HG03108 (cell line): ENCODE data around the gene ANKRD31.
"Not testable (repeated sequence)": the region's sequence is repeated elsewhere in the genome, so short reads cannot be mapped to it uniquely, and the experiment has no call there.

ENCODE experiments used
- ATAC-seq: cut with Tn5 transposase; IDR thresholded peaks from one replicate; pipeline ENCODE4 v1.9.1; 2021; ENCODE audit warnings: moderate library complexity; ENCODE audit not compliant: unreplicated experiment

The ANKRD31 gene

GRCh38 chr5:75152860-75153259 is 83.8 kb downstream of the ANKRD31 start:
- no peak for ATAC-seq

DNA sequence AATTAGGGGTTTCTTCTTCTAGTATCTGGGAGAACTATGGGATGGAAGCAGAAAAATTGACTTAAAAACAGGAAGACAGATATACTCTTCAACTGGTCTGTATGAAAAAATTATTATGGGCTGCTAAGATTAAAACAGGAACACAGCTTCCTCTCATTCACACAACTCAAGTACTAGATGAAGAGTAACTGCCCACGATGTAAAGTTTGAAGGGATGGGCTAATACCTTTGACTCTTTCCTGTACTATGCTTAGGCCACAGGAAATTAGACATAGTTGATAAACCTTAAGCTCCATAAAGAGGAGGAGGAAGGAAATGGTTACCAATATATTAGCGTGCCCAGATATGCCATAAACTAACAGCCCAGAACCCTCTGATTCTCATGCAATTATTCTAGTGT is 88.6 kb downstream of the ANKRD31 start:
- ATAC-seq = no peak

DNA sequence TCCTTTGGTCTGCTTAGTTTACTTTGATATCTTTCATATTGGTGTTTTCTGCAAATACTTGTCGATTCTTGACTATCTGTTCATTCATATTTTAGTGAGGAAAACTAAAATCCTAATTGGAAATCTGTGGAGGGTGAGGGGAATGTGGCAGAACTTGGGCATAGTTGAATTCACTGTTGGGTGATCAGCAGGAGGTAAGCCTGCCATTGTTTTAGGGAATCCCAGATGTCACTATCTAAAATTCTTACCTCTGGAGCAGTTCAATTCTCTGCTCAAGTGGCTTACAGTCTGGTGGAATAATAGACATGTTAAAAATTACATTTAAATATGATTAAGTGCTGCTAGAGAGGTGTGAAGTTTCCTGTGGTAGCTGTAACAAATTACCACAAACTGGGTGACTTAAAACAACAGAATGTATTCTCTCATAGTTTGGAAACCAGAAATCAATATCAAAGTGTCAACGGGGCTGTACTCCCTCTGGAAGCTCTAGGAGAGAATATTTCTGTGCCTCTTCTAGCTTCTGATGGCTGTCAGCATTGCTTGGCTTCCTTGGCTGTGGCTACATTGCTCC is 94.0 kb downstream of the ANKRD31 start:
- ATAC-seq = no peak

- no peak for ATAC-seq
These were observed 96.4 kb downstream of the ANKRD31 start for GRCh38 chr5:75140277-75140676.

- no peak for ATAC-seq
These were observed 98.0 kb downstream of the ANKRD31 start for GRCh38 chr5:75138689-75139088.

GRCh38 chr5:75130818-75131349 is 105.8 kb downstream of the ANKRD31 start:
- no peak for ATAC-seq

- no peak for ATAC-seq
These were observed 119.8 kb downstream of the ANKRD31 start for GRCh38 chr5:75116856-75117255.

GRCh38 chr5:75114311-75114710 is 122.4 kb downstream of the ANKRD31 start:
- ATAC-seq = not testable (repeated sequence)

DNA sequence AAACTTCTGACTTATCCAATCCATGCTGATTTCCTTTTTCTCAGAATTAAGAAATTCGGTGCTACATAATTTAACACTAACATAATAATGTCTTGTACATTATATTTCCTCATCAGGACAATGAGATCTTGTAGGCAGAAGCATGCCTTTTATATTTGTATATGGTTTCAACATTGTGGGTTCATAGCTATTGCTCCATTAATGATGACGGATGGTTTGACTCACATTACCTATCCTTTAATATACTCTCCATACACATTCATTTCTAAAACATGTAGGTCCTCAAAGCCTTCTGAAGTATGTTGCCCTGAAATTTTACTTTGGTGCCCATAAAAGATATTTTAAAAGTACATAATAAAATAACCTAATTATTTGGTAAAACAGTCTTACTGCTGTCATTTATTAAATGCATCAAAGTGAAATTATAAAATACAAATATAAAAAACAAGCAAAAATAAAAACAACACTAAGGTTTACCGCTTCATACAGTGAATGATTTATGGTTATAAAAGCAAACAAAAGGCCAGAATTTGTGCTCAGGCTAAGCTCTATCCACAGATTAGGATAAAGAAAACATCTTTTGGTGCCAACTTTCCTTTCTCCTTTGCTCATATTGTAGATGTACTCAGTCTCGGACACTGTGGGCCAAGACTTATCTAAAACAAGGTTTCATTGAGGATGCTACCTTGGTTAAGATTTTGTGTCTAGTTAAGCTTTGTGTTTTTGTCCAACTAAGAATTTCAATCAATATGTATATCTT is 123.1 kb downstream of the ANKRD31 start:
- ATAC-seq = no peak

DNA sequence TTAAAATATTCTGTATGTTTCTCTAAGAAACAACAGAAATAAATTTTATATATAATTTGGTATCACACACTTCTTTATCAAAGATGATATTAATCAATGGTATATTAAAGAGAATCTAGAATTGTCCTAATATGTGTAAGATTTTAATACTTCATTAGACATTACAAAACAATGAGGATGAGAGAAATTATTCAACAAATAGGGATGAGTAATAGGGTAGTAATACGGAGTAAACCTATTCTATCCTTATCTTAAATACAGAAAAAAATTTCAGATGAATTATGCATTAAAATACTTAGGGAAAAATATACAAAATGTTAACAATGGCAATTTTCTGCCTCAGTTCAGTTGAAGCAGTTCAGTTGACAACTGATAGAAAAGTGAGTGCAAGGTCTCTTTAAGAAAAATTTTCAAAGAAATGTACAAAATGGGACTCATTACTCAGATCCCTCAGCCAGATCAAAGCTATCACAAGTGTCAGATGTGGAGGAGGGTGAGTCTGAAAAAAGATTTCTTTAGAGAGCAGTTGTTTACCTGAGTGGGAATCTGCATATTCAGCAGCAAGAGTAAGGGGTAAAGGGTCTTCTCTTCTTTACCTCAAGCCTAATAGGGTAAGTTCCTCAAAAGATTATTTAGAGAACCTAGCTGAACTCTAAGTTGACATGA is 127.6 kb downstream of the ANKRD31 start:
- ATAC-seq = no peak

DNA sequence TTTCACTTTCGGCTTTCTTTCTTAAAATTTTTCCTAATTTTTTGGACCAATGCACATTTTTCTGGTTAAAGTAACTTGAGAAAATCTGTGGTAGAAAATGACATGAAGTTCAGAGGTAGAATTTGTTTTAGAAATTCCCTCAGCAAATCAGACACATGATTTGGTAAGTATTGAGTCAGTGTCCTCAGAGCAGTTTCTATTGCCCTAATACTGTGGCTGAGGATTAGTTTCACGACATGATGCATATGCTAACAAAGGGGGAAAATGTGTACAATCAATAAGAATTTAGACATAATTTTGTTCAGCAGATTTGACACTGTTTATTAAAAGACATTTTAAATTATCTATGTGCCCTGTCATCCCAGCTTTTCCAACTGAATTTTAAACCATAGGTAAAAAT is 128.2 kb downstream of the ANKRD31 start:
- no peak for ATAC-seq

- not testable (repeated sequence) for ATAC-seq
These were observed 140.7 kb downstream of the ANKRD31 start for GRCh38 chr5:75095956-75096355.

DNA sequence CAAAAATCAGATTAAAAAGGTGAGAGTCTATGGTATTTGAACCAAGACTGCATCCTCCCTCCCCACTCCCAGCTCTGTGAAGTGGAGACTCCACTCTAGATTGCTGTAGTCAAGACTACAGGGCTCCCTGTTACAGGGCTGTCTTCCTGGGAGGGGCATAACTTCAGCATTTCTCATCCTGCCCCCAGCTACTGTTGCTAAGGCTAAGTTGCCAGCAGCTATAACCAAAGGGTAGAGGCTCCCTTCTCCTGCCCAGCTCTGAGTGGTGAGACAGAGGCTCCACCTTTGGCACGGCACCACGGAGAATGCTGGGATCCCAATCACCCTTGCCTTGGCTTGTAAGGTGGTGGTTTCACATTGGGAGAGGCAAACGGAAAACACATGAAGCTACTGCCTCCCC is 145.1 kb downstream of the ANKRD31 start:
- no peak for ATAC-seq

DNA sequence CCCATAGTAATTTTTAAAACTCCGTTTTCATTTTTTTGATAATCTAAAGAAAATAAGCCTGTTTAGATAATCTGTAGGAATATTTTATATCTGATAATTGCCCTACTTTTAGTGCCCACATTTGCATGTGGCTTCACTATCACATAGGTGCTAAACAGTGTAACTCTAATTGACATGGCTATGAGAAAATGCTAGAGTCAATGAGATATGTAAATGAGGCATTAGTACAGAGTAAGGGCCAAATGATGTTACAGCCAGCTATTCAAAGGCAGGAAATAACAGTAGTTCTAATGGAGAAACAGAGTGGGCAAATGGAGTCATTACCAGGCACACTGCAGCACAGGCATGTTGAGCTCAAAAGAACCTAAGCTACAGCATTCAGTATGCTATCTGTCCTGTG is 147.0 kb downstream of the ANKRD31 start:
- ATAC-seq = no peak

GRCh38 chr5:75089137-75089536 is 147.5 kb downstream of the ANKRD31 start:
- ATAC-seq = no peak

DNA sequence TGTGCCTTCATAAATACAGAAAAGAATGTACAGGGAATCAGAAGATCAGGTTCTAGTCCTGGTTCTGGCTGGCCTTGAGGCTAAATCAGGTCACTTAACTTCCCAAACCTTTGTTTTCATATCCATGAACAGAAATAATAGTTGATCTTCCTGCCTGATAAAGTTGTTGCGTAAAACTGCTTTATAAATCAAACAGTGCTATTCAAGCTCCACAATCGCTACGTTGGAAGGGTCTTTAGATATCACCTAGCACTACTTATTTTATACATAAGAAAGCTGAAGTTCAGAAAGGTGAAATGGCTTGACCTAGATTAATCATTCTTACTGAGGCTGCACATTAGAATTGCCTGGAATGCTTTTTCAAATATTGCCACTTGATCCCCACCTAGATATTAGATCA is 148.0 kb downstream of the ANKRD31 start:
- no peak for ATAC-seq

GRCh38 chr5:75081510-75081909 is 155.2 kb downstream of the ANKRD31 start:
- ATAC-seq = no peak

DNA sequence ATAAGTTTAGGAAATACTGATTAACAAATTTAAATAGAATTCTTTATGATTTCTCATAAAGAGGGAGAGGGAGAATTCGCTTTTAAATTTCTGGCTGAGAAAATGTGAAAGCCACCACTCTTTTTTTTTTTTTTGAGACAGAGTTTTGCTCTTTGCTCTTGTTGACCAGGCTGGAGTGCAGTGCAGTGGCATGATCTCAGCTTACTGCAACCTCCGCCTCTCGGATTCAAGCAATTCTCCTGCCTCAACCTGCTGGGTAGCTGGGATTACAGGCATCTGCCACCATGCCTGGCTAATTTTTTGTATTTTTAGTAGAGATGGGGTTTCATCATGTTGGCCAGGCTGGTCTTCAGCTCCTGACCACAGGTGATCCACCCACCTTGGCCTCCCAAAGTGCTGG is 157.3 kb downstream of the ANKRD31 start:
- not testable (repeated sequence) for ATAC-seq

GRCh38 chr5:75078027-75078426 is 158.7 kb downstream of the ANKRD31 start:
- ATAC-seq = no peak

GRCh38 chr5:75072061-75072460 is 164.6 kb downstream of the ANKRD31 start:
- no peak for ATAC-seq

DNA sequence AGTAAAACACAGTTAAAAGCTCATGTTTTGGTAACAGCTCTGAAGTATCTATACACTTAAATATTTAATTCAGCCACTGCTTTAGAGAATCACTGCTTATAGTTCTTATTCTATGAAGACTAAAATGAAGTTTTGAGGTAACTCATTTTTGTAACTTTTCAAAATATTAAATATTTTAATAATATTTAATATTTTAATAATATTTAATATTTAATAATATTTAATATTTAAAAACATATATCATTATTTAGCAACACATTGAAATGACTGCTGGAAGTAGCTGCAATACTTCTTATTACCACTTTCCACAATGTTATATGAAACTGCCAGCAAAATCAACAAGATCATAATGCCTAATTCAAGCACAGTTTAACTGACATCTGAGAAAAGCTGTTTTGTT is 165.6 kb downstream of the ANKRD31 start:
- ATAC-seq = no peak

DNA sequence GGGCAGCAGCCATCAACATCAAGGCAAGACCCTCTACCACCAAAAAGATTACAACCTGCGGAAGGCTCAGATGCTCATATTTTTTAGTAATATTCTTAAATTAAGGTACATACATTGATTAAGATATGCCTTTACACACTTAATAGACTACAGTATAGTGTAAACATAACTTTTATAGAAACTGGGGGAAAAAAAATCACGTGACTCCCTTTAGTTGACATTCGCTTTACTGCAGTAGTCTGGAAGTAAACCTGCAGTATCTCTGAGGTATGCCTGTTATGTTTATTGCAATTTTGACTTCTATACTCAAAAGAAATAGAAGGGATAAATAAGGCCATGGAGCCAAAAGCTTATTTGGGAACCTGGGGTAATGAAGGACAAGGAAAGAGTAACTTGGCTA is 169.2 kb downstream of the ANKRD31 start:
- no peak for ATAC-seq
